OCI-LY7 (cell line): Measurements from ENCODE around the gene ATXN3.

ENCODE experiments used
- CTCF ChIP-seq: fragments of 200-600 bp; sonication (generic); conservative IDR thresholded peaks from 2 replicates; pipeline ENCODE4 v1.5.1; 2014; ENCODE audit warnings: mild to moderate bottlenecking, antibody characterized with exemption, low read length, moderate library complexity, mixed read lengths
- EZH2phosphoT487 ChIP-seq: fragments of 200-600 bp; sonication (generic); IDR thresholded peaks from 2 replicates; pipeline ENCODE4 v1.6.1; 2018; ENCODE audit warnings: low read depth, borderline replicate concordance, mild to moderate bottlenecking, mixed run types, antibody characterized with exemption, low read length, moderate library complexity, mixed read lengths

- TF ChIP-seq CTCF (no peak), EZH2phosphoT487 (no peak)
Observed at GRCh38 chr14:92088494-92088893, 17.9 kb downstream of the ATXN3 start.
